Body of pancreas (tissue), 4 donors: ENCODE data around the gene TMEM117. TPM values are rescaled to one million over a fixed set of nuclear protein-coding genes. Genes with fewer than 3 reads are reported as not detected.

Experiments
- ATAC-seq: fragments of 150-250 bp; one replicate; pipeline ENCODE4 v1.9.1; 2016
- DNase-seq, 4 donors: peaks; one replicate each; pipeline ENCODE4 v3.0.0-alpha.2; 2019
- H3K27ac ChIP-seq, 4 donors: fragments of 200-600 bp; sonication (generic); 1 replicate in 3 of 4; 2 replicates in 1 of 4; pipeline versions ENCODE4 v1.5.1 to v1.6.1; 2016 to 2019; ENCODE audit warnings: mild to moderate bottlenecking in 1 of 4, mixed read lengths in 1 of 4, moderate library complexity in 1 of 4
- H3K27me3 ChIP-seq, 2 donors: fragments of 200-600 bp; sonication (generic); one replicate each; pipeline ENCODE4 v1.6.0; 2016; ENCODE audit warnings: mild to moderate bottlenecking in 1 of 2
- H3K36me3 ChIP-seq, 2 donors: fragments of 200-600 bp; sonication (generic); replicated peaks in 1 of 2; 2 replicates each; pipeline ENCODE4 v1.5.1; 2016; ENCODE audit warnings: low read depth in 2 of 2; ENCODE audit not compliant: insufficient read depth in 1 of 2
- H3K4me1 ChIP-seq: fragments of 200-600 bp; sonication (generic); one replicate; pipeline ENCODE4 v1.6.0; 2016
- H3K4me3 ChIP-seq, 2 donors: fragments of 200-600 bp; sonication (generic); 1 replicate in 1 of 2; 2 replicates in 1 of 2; pipeline ENCODE4 v1.5.1; 2016 to 2019
- H3K9me3 ChIP-seq, 3 donors: fragments of 200-600 bp; sonication (generic); 1 replicate in 2 of 3; 2 replicates in 1 of 3; pipeline ENCODE4 v1.5.1; 2016
- CTCF ChIP-seq, 7 experiments: fragments of 450-650 bp in 4 of 7; fragments of 200-600 bp in 3 of 7; sonication (generic) in 3 of 7; IDR thresholded peaks; one replicate each; pipeline ENCODE4 v1.5.1; 2016 to 2019; ENCODE audit warnings: antibody characterized with exemption in 7 of 7
- POLR2A ChIP-seq, 3 donors: fragments of 450-650 bp; IDR thresholded peaks; one replicate each; pipeline ENCODE4 v1.6.1; 2016; ENCODE audit warnings: antibody characterized with exemption in 3 of 3, mild to moderate bottlenecking in 2 of 3
- WGBS, 2 donors: methylation state at CpG; one replicate each; pipeline ENCODE4 v1.1.5; 2017; 5-methylcytosine and 5-hydroxymethylcytosine counted together
- intact Hi-C: fragments of 100-400 bp; cut with DNase I; formaldehyde crosslinking; loops from one replicate; pipeline ENCODE4 v1.15.1; 2023
- total RNA-seq, 2 donors: library from RNA; depleted of rRNA; stranded (reverse); fragments of >200 nt; gene quantifications; one replicate each; pipeline ENCODE4 v1.1.0, GENCODE V29; 2016

TMEM117 gene
- total RNA-seq, 2 donors from 2014 or later, result 19.2 to 23.4 TPM

GRCh38 chr12:44155358-44155757, 319.5 kb downstream of the TMEM117 start:
- Histone ChIP-seq H3K27ac (no peak overlapping the region), H3K4me1 (no peaks in the 10 kb centered on the region), H3K36me3 (no peaks in the 10 kb centered on the region), H3K4me3 (no peak overlapping the region), H3K9me3 (no peaks in the 10 kb centered on the region), H3K27me3 (no peaks in the 10 kb centered on the region)
- intact Hi-C loops, result no loop called here
- no peak for ATAC-seq
- no peak for TF ChIP-seq POLR2A (IDR thresholded peaks at IDR 0.05)
- TF ChIP-seq CTCF (IDR thresholded peaks at IDR 0.05), result no peak
- 58 to 62% methylated on average over 2 of the region's 2 CpGs for WGBS, 2 donors
- no peak for DNase-seq

- H3K4me1 ChIP-seq, result no peaks in the 10 kb centered on the region
- no peak overlapping the region for H3K27ac ChIP-seq
- 46 to 58% methylated on average over 2 of the region's 2 CpGs for WGBS, 2 donors
- ATAC-seq (no peak), DNase-seq (no peak)
- no peak overlapping the region for H3K4me3 ChIP-seq
- no peaks in the 10 kb centered on the region for H3K27me3 ChIP-seq
- intact Hi-C loops, result no loop called here
- no peaks in the 10 kb centered on the region for H3K9me3 ChIP-seq
- TF ChIP-seq CTCF (IDR thresholded peaks at IDR 0.05), result no peak
- TF ChIP-seq POLR2A (IDR thresholded peaks at IDR 0.05), result no peak
- no peaks in the 10 kb centered on the region for H3K36me3 ChIP-seq
Observed at GRCh38 chr12:44157359-44157758, 321.5 kb downstream of the TMEM117 start.

GRCh38 chr12:44158746-44159145, 322.9 kb downstream of the TMEM117 start:
- no peaks in the 10 kb centered on the region for H3K4me1 ChIP-seq
- no peak for ATAC-seq
- H3K27me3 ChIP-seq, result no peaks in the 10 kb centered on the region
- intact Hi-C loops, result no loop called here
- H3K9me3 ChIP-seq, result no peaks in the 10 kb centered on the region
- no peak overlapping the region for H3K4me3 ChIP-seq
- no peak overlapping the region for H3K27ac ChIP-seq
- no peak for DNase-seq
- TF ChIP-seq POLR2A (IDR thresholded peaks at IDR 0.05), result no peak
- no peak for TF ChIP-seq CTCF (IDR thresholded peaks at IDR 0.05)
- no peaks in the 10 kb centered on the region for H3K36me3 ChIP-seq
- WGBS, 2 donors, result 81 to 95% methylated on average over 2 of the region's 2 CpGs

DNA sequence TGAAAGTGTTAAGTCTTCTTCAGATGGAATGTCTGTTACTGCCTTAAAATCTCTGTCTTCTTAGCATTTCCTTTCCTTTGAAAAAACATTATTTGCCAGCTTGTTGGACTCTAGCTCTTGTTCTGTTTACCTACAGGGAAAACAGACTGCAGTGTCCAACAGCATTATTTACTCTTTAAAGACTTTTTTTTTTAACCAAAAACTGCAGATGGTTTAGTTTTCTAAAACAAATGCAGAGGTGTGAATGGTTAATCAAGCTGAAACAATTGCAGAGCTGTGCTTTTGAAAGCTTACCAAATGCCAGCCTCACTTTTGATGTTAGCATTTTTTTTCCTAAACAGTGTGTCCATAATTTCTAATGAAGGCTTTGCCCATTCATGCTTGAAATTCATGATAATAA, 323.3 kb downstream of the TMEM117 start:
- no peak for ATAC-seq
- Histone ChIP-seq H3K9me3 (no peaks in the 10 kb centered on the region), H3K4me1 (no peaks in the 10 kb centered on the region), H3K27ac (no peak overlapping the region), H3K4me3 (no peak overlapping the region), H3K36me3 (no peaks in the 10 kb centered on the region), H3K27me3 (no peaks in the 10 kb centered on the region)
- intact Hi-C loops, result no loop called here
- no peak for DNase-seq
- no peak for TF ChIP-seq POLR2A (IDR thresholded peaks at IDR 0.05)
- no peak for TF ChIP-seq CTCF (IDR thresholded peaks at IDR 0.05)

- H3K4me3 ChIP-seq, result no peak overlapping the region
- 94 to 95% methylated on average over 3 of the region's 3 CpGs for WGBS, 2 donors
- H3K4me1 ChIP-seq, result no peaks in the 10 kb centered on the region
- no peak for DNase-seq
- H3K27me3 ChIP-seq, result no peaks in the 10 kb centered on the region
- ATAC-seq, result no peak
- H3K36me3 ChIP-seq, result no peaks in the 10 kb centered on the region
- no peak for TF ChIP-seq CTCF (IDR thresholded peaks at IDR 0.05)
- TF ChIP-seq POLR2A (IDR thresholded peaks at IDR 0.05), result no peak
- H3K27ac ChIP-seq, result no peak overlapping the region
- no peaks in the 10 kb centered on the region for H3K9me3 ChIP-seq
- intact Hi-C loops, result no loop called here
Observed at GRCh38 chr12:44159862-44160261, 324.0 kb downstream of the TMEM117 start.
